Stimulated activated CD8-positive, alpha-beta memory T cell treated with anti-CD3 and anti-CD28 coated beads, Interleukin-12 subunit alpha, Interleukin-12 subunit beta, amount 100 ng/mL, for 4 hours (primary cell): Measurements from ENCODE around the gene MAG.

Experiments
- DNase-seq: peaks from one replicate; pipeline ENCODE4 v3.0.0-alpha.2; 2020; ENCODE audit warnings: low read depth

Gene MAG

GRCh38 chr19:35265126-35265899 lies 26.6 kb upstream of the MAG start:
- no peak for DNase-seq

DNA sequence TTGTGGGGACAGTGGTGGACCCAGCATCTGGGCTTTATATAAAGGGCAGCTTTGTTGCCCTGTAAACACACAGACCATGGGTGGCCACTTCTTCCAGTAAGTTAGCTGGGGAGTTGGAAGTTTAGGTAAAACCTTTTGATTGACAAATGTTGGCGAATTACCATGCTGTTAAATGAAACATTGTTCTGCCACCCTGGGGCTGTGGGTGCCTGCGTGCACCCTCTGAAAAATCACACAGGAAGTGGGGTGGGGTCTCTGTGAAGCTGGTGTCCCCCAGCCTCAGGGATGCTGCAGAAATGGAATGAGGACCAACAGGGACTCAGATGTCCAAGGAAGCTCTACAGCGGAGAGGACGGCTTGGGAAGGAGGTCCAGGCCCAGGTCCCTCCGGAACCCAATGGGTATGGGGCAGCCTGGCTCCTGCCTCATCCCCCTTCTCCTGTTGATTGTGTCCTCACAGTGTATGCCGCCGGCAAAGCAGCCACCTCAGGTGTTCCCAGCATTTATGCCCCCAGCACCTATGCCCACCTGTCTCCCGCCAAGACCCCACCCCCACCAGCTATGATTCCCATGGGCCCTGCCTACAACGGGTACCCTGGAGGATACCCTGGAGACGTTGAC lies 26.0 kb upstream of the MAG start:
- DNase-seq: no peak

DNA sequence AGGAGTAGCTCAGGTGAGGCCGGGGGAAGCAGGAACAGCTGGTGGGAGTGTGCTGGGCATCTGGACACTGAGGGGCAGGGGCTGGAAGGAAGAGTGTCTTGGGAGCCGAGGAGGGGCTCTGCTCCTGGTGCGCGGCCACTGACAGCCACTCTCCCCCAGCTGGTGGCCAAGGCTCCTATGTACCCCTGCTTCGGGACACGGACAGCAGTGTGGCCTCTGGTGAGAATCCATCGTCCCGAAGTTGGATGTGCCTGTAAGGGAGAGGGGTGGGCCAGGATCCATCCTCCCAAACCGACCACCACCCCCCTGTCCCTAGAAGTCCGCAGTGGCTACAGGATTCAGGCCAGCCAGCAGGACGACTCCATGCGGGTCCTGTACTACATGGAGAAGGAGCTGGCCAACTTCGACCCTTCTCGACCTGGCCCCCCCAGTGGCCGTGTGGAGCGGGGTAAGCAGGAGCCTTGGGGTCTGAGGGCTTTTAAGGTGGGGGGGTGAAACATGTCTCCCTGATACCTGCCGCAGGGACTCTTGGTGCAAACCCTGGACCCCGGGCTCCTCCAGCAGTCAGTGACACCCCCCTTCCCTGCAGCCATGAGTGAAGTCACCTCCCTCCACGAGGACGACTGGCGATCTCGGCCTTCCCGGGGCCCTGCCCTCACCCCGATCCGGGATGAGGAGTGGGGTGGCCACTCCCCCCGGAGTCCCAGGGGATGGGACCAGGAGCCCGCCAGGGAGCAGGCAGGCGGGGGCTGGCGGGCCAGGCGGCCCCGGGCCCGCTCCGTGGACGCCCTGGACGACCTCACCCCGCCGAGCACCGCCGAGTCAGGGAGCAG lies 25.2 kb upstream of the MAG start:
- DNase-seq: no peak

DNA sequence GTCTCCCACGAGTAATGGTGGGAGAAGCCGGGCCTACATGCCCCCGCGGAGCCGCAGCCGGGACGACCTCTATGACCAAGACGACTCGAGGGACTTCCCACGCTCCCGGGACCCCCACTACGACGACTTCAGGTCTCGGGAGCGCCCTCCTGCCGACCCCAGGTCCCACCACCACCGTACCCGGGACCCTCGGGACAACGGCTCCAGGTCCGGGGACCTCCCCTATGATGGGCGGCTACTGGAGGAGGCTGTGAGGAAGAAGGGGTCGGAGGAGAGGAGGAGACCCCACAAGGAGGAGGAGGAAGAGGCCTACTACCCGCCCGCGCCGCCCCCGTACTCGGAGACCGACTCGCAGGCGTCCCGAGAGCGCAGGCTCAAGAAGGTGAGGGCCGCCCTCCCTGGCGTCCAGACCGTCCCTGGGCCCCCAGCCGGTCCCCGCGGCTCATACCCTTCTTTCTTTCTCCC lies 24.6 kb upstream of the MAG start:
- peak; percentile 39 for DNase-seq

DNA sequence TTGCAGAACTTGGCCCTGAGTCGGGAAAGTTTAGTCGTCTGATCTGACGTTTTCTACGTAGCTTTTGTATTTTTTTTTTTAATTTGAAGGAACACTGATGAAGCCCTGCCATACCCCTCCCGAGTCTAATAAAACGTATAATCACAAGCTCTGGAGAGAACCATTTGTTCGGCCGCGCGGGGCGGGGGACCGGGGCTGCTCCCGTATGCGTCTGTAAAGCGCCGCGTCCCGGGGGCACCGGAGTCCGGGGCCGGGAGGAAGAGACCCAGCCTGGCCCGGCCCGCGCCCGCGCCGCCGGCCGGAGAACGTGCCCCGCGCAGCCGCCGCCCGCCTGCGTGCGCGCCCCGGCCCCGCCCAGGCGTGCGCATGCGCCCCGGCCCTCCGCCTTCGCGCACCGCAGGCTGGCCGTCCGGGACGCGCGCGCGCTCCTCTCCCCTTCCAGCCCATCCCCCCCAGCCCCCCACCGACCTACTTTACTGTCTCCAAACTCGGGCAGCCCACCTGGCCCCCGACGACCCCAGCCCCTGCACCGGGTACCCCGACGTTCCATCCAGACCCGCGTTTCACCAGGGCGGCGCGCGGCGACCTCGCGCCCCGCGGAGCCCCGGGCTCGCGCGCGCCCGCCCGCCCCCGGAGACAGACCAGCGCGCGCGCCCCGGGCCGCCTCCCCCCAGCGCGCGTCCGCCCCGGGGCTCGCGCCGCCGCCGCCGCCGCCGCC lies 24.0 kb upstream of the MAG start:
- peak; percentile 71 for DNase-seq

DNA sequence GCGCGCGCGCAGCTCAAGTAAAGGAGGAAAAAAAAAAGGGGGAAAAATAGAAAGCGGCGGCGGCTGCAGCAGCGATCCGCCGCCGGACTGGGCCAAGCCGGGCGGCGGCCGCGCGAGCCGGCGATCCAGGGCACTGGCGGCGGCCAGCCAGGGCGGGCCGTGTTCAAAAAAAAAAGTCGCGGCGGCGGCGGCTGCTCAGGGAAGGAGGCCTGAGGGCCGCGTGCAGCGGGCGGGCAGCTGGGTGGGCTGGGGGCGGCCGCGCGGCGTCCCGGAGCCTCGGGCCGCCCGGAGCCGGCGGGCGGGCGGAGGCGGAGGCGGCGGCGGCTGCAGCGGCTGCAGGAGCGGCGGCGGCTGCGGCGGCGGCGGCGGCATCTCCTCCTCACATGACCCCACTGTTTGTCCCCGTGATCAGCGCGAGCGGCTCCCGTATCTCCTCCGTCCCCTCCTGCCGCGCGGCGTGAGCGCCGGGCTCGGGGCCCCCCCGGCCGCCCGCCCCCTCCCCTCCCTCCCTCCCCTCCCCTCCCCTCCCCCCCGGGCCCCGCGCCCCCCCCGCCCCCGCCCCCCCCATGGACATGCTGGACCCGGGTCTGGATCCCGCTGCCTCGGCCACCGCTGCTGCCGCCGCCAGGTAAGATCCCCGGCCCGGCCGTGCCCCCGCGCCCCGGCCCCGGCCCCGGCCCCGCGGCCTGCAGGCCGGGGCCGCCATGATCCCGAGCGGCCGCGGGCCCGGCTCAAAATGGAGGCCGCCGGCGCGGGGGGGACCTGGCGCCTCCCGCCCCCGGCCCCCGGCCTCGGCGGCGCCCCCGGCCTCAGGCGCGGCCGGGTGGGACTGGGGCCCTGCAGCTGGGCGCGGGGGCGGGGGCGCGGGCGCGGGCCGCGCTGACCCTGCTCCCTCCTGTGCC lies 23.2 kb upstream of the MAG start, which contains the start of gene USF2:
USF2 (plus strand) TSS at position 427 of the 902 bp plus-strand sequence; CDS start at position 567, 140 bp downstream.
- peak; percentile 42 for DNase-seq

DNA sequence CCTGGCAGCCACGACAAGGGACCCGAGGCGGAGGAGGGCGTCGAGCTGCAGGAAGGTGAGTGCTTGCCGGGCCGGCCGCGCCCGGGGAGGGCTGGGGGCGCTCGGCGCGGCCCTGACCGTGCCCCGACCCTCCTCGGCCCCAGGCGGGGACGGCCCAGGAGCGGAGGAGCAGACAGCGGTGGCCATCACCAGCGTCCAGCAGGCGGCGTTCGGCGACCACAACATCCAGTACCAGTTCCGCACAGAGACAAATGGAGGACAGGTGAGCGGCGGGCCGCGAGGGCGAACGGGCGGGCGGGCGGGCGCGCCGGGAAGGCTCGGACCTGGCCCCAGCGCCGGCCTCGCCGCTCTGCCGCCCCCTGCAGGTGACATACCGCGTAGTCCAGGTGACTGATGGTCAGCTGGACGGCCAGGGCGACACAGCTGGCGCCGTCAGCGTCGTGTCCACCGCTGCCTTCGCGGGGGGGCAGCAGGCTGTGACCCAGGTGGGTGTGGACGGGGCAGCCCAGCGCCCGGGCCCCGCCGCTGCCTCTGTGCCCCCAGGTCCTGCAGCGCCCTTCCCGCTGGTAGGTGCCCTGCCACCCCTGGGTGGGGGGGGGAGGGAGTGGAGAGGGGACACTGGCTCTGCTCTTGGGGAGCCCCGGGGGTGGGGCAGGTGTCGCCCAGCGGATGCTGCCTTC lies 22.4 kb upstream of the MAG start:
- peak; percentile 59 for DNase-seq

DNA sequence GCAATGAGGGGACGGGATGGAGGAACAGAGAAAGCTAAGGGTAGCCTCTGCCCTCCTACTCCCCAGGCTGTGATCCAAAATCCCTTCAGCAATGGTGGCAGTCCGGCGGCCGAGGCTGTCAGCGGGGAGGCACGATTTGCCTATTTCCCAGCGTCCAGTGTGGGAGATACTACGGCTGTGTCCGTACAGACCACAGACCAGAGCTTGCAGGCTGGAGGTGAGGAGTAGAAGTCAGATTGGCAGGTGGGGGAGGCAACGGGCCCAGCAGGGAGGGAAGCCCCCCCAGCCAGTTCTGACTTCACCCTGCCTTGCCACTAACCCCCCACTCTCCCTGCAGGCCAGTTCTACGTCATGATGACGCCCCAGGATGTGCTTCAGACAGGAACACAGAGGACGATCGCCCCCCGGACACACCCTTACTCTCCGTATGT lies 21.6 kb upstream of the MAG start:
- no peak for DNase-seq

GRCh38 chr19:35271546-35271945 lies 20.4 kb upstream of the MAG start:
- no peak for DNase-seq

DNA sequence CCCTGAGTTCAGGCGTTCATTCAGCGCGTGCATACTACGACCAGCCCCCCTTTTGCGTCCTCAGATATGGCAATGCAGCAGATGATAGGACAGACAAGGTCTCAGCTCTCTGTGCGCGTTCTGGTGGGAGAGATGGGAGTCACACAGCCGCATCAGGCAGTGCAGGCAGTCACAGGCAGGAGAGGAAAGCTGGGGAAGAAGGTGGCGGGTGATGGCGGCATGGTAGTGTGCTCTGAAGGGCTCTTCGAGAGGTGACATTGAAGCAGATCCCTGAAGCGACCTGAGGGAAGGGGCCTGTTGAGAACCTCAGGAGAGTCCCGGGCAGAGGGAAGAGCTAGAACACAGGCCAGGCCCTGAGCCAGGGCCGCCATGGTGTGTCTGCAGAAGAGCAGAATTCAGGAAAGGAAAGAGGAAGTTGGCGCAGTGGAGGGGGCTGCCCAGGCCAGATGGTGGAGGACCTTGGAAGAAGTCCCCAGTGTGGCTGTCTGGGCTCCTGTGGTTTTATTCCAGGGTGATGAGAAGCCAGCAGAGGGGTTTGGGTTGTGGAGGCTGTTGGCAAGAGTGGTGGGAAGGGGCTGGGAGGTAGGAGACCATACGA lies 19.7 kb upstream of the MAG start:
- no peak for DNase-seq

GRCh38 chr19:35272954-35273649 lies 18.9 kb upstream of the MAG start:
- DNase-seq: no peak

DNA sequence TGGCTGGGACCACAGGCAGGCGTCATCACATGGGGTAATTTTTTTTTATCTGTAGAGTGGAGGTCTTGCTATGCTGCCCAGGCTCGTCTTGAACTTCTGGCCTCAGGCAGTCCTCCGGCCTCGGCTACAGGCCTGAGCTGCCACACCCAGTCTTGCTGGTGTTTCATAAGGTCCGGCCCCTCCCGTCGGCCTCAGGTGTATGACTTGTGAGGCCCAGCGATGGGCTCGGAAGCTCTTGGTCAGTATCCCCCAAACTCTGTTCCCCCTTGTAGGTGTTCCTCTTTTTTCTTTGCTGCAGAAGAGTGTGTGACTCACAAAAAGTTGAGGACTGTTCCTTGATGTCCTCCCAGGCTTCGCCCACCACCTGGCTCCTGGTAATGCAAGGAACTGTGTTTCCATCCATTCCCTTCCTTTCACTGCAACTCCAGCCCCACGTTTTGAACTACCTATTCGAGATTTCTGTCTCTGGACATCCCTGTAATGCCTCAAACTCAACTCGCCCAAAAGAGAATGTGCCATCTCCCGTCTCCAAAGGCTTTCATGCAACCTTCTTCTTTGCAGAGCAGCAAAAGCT lies 18.2 kb upstream of the MAG start:
- DNase-seq: no peak

DNA sequence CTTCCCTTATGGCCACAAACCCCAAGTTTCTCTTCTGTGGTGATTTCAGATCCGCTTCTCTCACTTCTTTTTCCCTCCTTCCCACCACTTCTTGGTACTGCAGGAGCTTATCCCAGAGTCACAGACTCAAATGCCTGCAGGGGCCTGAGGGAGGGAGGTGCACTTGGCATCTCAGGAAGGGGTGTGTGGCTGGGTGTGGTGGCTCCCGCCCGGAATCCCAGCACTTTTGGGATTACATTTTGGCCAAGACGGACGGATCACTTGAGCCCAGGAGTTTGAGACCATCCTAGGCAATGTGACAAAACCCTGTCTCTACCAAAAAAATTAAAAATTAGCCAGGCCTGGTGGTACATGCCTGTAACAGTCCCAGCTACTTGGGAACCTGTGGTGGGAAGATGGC lies 17.6 kb upstream of the MAG start:
- no peak for DNase-seq

- DNase-seq: no peak
Measured at GRCh38 chr19:35276706-35277281, 15.2 kb upstream of the MAG start.

- no peak for DNase-seq
Measured at GRCh38 chr19:35278578-35279284, 13.2 kb upstream of the MAG start.

- DNase-seq: no peak
Measured at GRCh38 chr19:35279374-35279773, 12.6 kb upstream of the MAG start.

- no peak for DNase-seq
Measured at GRCh38 chr19:35279985-35280821, 11.8 kb upstream of the MAG start.
